Astrocyte (in vitro differentiated cells and primary cell): ENCODE results near the gene PTPN5. TPM values are rescaled to one million over a fixed set of nuclear protein-coding genes. Genes with fewer than 3 reads are reported as not detected.

Experiments
- DNase-seq: peaks from one replicate; pipeline ENCODE4 v3.0.0-alpha.2; 2010; ENCODE audit warnings: low read depth
- FAIRE-seq: peaks from 2 replicates; lab custom pipeline; 2011; peaks lifted over from hg19 to GRCh38; lab: Jason Lieb, UNC
- H2AFZ ChIP-seq: 2 replicates; pipeline ENCODE4 v1.6.0; 2012; ENCODE audit warnings: low read depth, low read length, inconsistent platforms
- H3K27ac ChIP-seq: 2 replicates; pipeline ENCODE4 v1.5.1; 2011; ENCODE audit warnings: low read depth, low read length, inconsistent platforms
- H3K27me3 ChIP-seq: 2 replicates; pipeline ENCODE4 v1.6.0; 2011; ENCODE audit warnings: low read length, inconsistent platforms; ENCODE audit not compliant: insufficient read depth
- H3K36me3 ChIP-seq: 2 replicates; pipeline ENCODE4 v1.5.1; 2011; ENCODE audit warnings: low read length, inconsistent platforms; ENCODE audit not compliant: insufficient read depth
- H3K4me1 ChIP-seq: 2 replicates; pipeline ENCODE4 v1.5.1; 2011; ENCODE audit warnings: low read length, inconsistent platforms; ENCODE audit not compliant: insufficient read depth
- H3K4me2 ChIP-seq: 2 replicates; pipeline ENCODE4 v1.6.0; 2012; ENCODE audit warnings: low read length, inconsistent platforms
- H3K4me3 ChIP-seq: 2 replicates; pipeline ENCODE4 v1.5.1; 2011; ENCODE audit warnings: low read depth, mild to moderate bottlenecking, low read length, inconsistent platforms; ENCODE audit not compliant: insufficient read depth
- H3K79me2 ChIP-seq: 2 replicates; pipeline ENCODE4 v1.6.0; 2012; ENCODE audit warnings: mild to moderate bottlenecking, low read length, inconsistent platforms; ENCODE audit not compliant: insufficient read depth
- H3K9ac ChIP-seq: 2 replicates; pipeline ENCODE4 v1.6.0; 2012; ENCODE audit warnings: mild to moderate bottlenecking, low read length, inconsistent platforms
- H3K9me3 ChIP-seq: 2 replicates; pipeline ENCODE4 v1.5.1; 2012; ENCODE audit warnings: low read depth, mild to moderate bottlenecking, low read length, inconsistent platforms; ENCODE audit not compliant: insufficient read depth
- H4K20me1 ChIP-seq: 2 replicates; pipeline ENCODE4 v1.6.0; 2012; ENCODE audit warnings: low read length, inconsistent platforms; ENCODE audit not compliant: insufficient read depth
- H3K27ac Mint-ChIP-seq: one replicate; pipeline ENCODE4 v1.8.0; 2021; ENCODE audit warnings: mild to moderate bottlenecking, mixed read lengths; ENCODE audit not compliant: unreplicated experiment
- H3K27me3 Mint-ChIP-seq: one replicate; pipeline ENCODE4 v1.8.0; 2021; ENCODE audit warnings: low read depth, mixed read lengths; ENCODE audit not compliant: unreplicated experiment
- H3K36me3 Mint-ChIP-seq: one replicate; pipeline ENCODE4 v1.8.0; 2021; ENCODE audit warnings: low read depth, mixed read lengths; ENCODE audit not compliant: unreplicated experiment
- H3K4me1 Mint-ChIP-seq: one replicate; pipeline ENCODE4 v1.8.0; 2021; ENCODE audit warnings: low read depth, mixed read lengths; ENCODE audit not compliant: unreplicated experiment
- H3K4me3 Mint-ChIP-seq: one replicate; pipeline ENCODE4 v1.8.0; 2021; ENCODE audit warnings: mild to moderate bottlenecking, moderate library complexity, mixed read lengths; ENCODE audit not compliant: unreplicated experiment
- H3K9me3 Mint-ChIP-seq: one replicate; pipeline ENCODE4 v1.8.0; 2021; ENCODE audit warnings: mild to moderate bottlenecking, mixed read lengths; ENCODE audit not compliant: unreplicated experiment
- EZH2 ChIP-seq: IDR thresholded peaks from 2 replicates; pipeline ENCODE4 v1.6.1; 2012; ENCODE audit warnings: mild to moderate bottlenecking, low read length, inconsistent platforms; ENCODE audit not compliant: insufficient read depth
- total RNA-seq: library from RNA; stranded (reverse); gene quantifications from 2 replicates; pipeline ENCODE4 v1.2.1, GENCODE V29; 2021
- TF ChIP-seq, protein P1 (sequence below): IDR thresholded peaks from 2 replicates; pipeline ENCODE4 v1.5.1; 2011; ENCODE audit warnings: low read depth, mild to moderate bottlenecking, inconsistent platforms, low read length, moderate library complexity; ENCODE audit not compliant: insufficient read depth

Gene PTPN5
- total RNA-seq, 1 donor from 2014 or later = 0.07 TPM

DNA sequence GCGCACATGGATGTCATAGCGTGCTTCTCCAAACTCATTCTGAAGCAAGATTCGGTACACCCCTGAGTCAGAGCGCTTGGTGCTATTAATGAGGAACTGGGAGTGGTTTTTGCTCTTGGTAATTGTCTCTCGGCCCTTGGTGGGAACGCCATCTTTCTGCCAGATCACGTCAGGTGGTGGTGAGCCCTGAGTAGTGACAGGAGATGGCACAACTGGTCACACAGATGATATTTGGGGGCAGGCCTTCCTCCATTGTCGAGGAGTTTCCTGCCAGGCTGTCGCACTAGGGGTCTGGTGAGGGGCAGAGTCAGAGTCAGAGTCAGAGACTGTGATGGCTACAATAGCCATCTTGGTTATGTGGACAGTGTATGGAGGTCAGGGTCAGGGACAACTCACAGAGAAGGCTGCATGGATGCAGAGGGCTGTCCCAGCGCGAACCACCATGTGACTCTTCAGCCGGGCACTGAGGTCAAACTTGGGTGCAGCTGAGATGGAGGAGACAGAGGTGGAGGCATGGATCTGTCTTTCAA lies 83.7 kb downstream of the PTPN5 start:
- Histone ChIP-seq H3K4me2 (no peak overlapping the region), H3K27me3 (peaks cover 20% of the 10 kb centered on the region), H3K79me2 (no peaks in the 10 kb centered on the region), H2AFZ (no peak overlapping the region), H4K20me1 (no peaks in the 10 kb centered on the region), H3K4me1 (peaks cover 6% of the 10 kb centered on the region), H3K9me3 (no peaks in the 10 kb centered on the region), H3K27ac (no peak overlapping the region), H3K36me3 (no peaks in the 10 kb centered on the region), H3K9ac (no peak overlapping the region), H3K4me3 (no peak overlapping the region)
- DNase-seq (no peak), FAIRE-seq (no peak)
- no peak overlapping the region for H3K4me3 Mint-ChIP-seq
- H3K9me3 Mint-ChIP-seq = no peaks in the 10 kb centered on the region
- H3K27ac Mint-ChIP-seq = no peak overlapping the region
- H3K4me1 Mint-ChIP-seq = no peaks in the 10 kb centered on the region
- peaks cover 5% of the 10 kb centered on the region for H3K36me3 Mint-ChIP-seq
- TF ChIP-seq, protein P1, sequence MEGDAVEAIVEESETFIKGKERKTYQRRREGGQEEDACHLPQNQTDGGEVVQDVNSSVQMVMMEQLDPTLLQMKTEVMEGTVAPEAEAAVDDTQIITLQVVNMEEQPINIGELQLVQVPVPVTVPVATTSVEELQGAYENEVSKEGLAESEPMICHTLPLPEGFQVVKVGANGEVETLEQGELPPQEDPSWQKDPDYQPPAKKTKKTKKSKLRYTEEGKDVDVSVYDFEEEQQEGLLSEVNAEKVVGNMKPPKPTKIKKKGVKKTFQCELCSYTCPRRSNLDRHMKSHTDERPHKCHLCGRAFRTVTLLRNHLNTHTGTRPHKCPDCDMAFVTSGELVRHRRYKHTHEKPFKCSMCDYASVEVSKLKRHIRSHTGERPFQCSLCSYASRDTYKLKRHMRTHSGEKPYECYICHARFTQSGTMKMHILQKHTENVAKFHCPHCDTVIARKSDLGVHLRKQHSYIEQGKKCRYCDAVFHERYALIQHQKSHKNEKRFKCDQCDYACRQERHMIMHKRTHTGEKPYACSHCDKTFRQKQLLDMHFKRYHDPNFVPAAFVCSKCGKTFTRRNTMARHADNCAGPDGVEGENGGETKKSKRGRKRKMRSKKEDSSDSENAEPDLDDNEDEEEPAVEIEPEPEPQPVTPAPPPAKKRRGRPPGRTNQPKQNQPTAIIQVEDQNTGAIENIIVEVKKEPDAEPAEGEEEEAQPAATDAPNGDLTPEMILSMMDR = no peak
- no peak for TF ChIP-seq EZH2
- peaks cover 73% of the 10 kb centered on the region for H3K27me3 Mint-ChIP-seq

DNA sequence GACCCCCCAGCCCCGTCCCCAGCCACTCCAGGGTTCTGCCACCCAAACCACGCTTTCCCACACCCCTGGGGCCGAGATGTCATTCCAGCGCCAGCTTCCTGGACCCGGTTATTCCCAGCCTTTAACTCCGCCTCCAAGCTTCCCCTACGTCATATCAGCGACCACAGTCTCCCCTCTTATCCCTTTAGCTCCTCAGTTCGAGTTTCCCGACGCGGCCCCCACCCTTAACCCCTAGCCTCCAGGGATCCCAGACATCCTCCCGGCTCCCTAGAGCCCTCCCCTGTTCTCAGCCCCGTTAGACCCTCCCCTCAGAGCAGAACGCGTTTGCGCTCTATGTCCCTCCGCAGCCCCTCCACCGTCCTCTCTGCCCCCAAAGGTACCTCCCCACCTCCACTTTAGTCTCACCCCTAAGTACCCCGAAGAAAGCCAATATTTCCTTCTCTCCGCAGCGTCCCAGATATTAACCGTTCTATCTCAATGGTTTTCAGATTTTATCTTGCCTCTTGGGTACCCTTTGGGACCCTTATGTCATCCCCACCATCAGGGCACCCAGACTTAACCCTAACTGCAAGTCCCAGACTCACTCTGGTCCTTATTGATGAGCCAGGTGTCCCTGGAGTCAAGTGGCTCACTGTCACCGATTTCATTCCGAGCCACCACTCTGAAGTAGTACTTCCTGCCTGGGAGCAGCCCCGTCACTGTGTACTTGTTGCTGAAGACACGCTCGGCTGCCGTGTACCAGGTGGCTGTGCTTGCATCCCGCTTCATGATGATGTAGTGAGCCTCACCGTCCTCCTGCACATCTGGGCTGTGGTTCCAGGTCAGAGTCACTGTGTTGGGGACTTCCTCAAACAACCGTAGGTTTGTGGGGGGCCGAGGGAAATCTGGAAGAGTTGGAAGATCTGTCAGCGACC lies 85.0 kb downstream of the PTPN5 start:
- no peak for FAIRE-seq
- Mint-ChIP-seq H3K4me3 (peak overlapping the region; percentile 17), H3K27ac (no peak overlapping the region)

More for the DNA sequence above, 85.0 kb downstream of the PTPN5 start:
- TF ChIP-seq, protein P1 = no peak
- peak; percentile 50 for TF ChIP-seq EZH2
- peaks cover 20% of the 10 kb centered on the region for H3K27me3 ChIP-seq
- peaks cover 7% of the 10 kb centered on the region for H3K36me3 Mint-ChIP-seq
- H3K4me2 ChIP-seq = peak overlapping the region; percentile 76
- H3K27me3 Mint-ChIP-seq = peaks cover 67% of the 10 kb centered on the region
- H3K4me3 ChIP-seq = no peak overlapping the region
- no peaks in the 10 kb centered on the region for H3K9me3 ChIP-seq
- no peaks in the 10 kb centered on the region for H3K9me3 Mint-ChIP-seq
- H3K79me2 ChIP-seq = no peaks in the 10 kb centered on the region
- H3K4me1 Mint-ChIP-seq = no peaks in the 10 kb centered on the region
- no peaks in the 10 kb centered on the region for H4K20me1 ChIP-seq
- peak overlapping the region; percentile 35 for H3K9ac ChIP-seq
- H3K27ac ChIP-seq = no peak overlapping the region
- H3K36me3 ChIP-seq = no peaks in the 10 kb centered on the region
- no peak for DNase-seq
- H2AFZ ChIP-seq = peak overlapping the region; percentile 58
- peaks cover 6% of the 10 kb centered on the region for H3K4me1 ChIP-seq
